ENCODE results near the gene CDKAL1.

- TF ChIP-seq ELK1 (IDR thresholded peaks at IDR 0.05; ENCODE audit: low read depth, low read length) (no peak), RCOR1 (IDR thresholded peaks at IDR 0.05; ENCODE audit: low read depth, low read length) (no peak), POLR2A (IDR thresholded peaks at IDR 0.05; ENCODE audit: low read length) (no peak), CHD4 (IDR thresholded peaks at IDR 0.05; ENCODE audit: borderline replicate concordance) (no peak)
Observed at GRCh38 chr6:20751293-20751935, 217.2 kb downstream of the CDKAL1 start.
